CD4-positive, alpha-beta T cell (primary cell): ENCODE measurements around the gene TOB2. TPM values are rescaled to one million over a fixed set of nuclear protein-coding genes. Genes with fewer than 3 reads are reported as not detected.
"Not testable (repeated sequence)": the region's sequence is repeated elsewhere in the genome, so short reads cannot be mapped to it uniquely, and the experiment has no call there.

ENCODE experiments used
- ATAC-seq: fragments of 200-7000 bp; cut with Tn5 transposase; one replicate; pipeline ENCODE4 v1.10.0; 2022; ENCODE audit warnings: mild to moderate bottlenecking; ENCODE audit not compliant: poor library complexity
- CTCF ChIA-PET: fragments of 350-600 bp; sonication (Branson Sonifier 250); formaldehyde crosslinking; loops from one replicate; lab custom pipeline; 2021; ENCODE audit warnings: antibody characterized with exemption, inconsistent platforms; lab: Charles Lee
- POLR2A ChIA-PET: fragments of 350-600 bp; sonication (Branson Sonifier 250); formaldehyde crosslinking; loops from one replicate; lab custom pipeline; 2021; ENCODE audit warnings: antibody characterized with exemption, inconsistent platforms; lab: Charles Lee
- DNase-seq, 14 experiments: peaks; one replicate each; pipeline ENCODE4 v3.0.0-alpha.2; 2013 to 2020; ENCODE audit warnings: mixed read lengths in 2 of 14
- H3K27ac ChIP-seq, 2 donors: one replicate each; pipeline versions ENCODE4 v1.5.1 to v1.7.0; 2013; ENCODE audit warnings: low read length in 2 of 2, low read depth in 1 of 2, mild to moderate bottlenecking in 1 of 2
- H3K27me3 ChIP-seq, 2 experiments: 1 replicate in 1 of 2; 2 replicates in 1 of 2; pipeline versions ENCODE4 v1.6.1 to v1.7.0; 2013; ENCODE audit warnings: low read length in 2 of 2, control low read depth in 1 of 2, mild to moderate bottlenecking in 1 of 2, moderate library complexity in 1 of 2; ENCODE audit not compliant: insufficient read depth in 2 of 2, control insufficient read depth in 1 of 2
- H3K36me3 ChIP-seq: one replicate; pipeline ENCODE4 v1.6.1; 2013; ENCODE audit warnings: low read length, control low read depth; ENCODE audit not compliant: insufficient read depth
- H3K4me1 ChIP-seq: one replicate; pipeline ENCODE4 v1.6.1; 2013; ENCODE audit warnings: low read length, control low read depth; ENCODE audit not compliant: insufficient read depth
- H3K4me3 ChIP-seq: one replicate; pipeline ENCODE4 v1.5.1; 2013; ENCODE audit warnings: mild to moderate bottlenecking, low read length, moderate library complexity
- H3K9me3 ChIP-seq, 2 experiments: 1 replicate in 1 of 2; 2 replicates in 1 of 2; pipeline versions ENCODE4 v1.6.1 to v1.7.0; 2013; ENCODE audit warnings: low read length in 2 of 2, mild to moderate bottlenecking in 2 of 2, control low read depth in 1 of 2, moderate library complexity in 1 of 2; ENCODE audit not compliant: control insufficient read depth in 1 of 2, insufficient read depth in 1 of 2
- H3K27ac Mint-ChIP-seq: one replicate; pipeline ENCODE4 v1.8.0; 2020; ENCODE audit warnings: mixed read lengths
- H3K27me3 Mint-ChIP-seq: one replicate; pipeline ENCODE4 v1.8.0; 2021; ENCODE audit warnings: mixed read lengths
- H3K36me3 Mint-ChIP-seq: one replicate; pipeline ENCODE4 v1.8.0; 2021; ENCODE audit warnings: low read depth, mixed read lengths
- H3K4me1 Mint-ChIP-seq: one replicate; pipeline ENCODE4 v1.8.0; 2021; ENCODE audit warnings: low read depth, mixed read lengths
- H3K4me3 Mint-ChIP-seq: one replicate; pipeline ENCODE4 v1.8.0; 2020; ENCODE audit warnings: mild to moderate bottlenecking, mixed read lengths
- H3K9me3 Mint-ChIP-seq: one replicate; pipeline ENCODE4 v1.8.0; 2020; ENCODE audit warnings: mixed read lengths
- CTCF ChIP-seq: fragments of 200-600 bp; IDR thresholded peaks from one replicate; pipeline ENCODE4 v1.8.0; 2022; ENCODE audit warnings: antibody characterized with exemption, mild to moderate bottlenecking
- intact Hi-C, 2 experiments: fragments of 100-400 bp; cut with DNase I in 1 of 2; cut with micrococcal nuclease in 1 of 2; formaldehyde crosslinking; loops; one replicate each; pipeline versions ENCODE4 v1.15.1 to v1.9.0; 2023 to 2025; cut with DNase I, micrococcal nuclease
- total RNA-seq, 174 experiments: library from RNA in 2 of 174; stranded (reverse) in 2 of 174; gene quantifications; one replicate each; pipeline ENCODE4 v1.2.3 and lab custom pipeline; 2021 to 2026

Gene TOB2
- total RNA-seq, 2 experiments from 2014 or later: 21.0 to 26.7 TPM

- ChIA-PET CTCF (interaction anchor here (1.0 to 2.9 kb wide), 5 partner anchors 20 to 87 kb away, joined by 3 to 17 read pairs (median 7); partner anchors contain the start of genes TEF and TOB2), POLR2A (interaction anchor here (0.6 to 3.3 kb wide), 33 partner anchors 8 to 1181 kb away, joined by 3 to 234 read pairs (median 4); partner anchors contain the start of genes CCDC134, CYB5R3, DESI1 and EP300)
- Histone ChIP-seq H3K4me3 (peak within 1 kb of the TSS; percentile 94), H3K27me3 (no peaks in the 10 kb centered on the region), H3K27ac (peak within 1 kb of the TSS; percentile 94 to 98), H3K36me3 (peaks cover 47% of the 10 kb centered on the region), H3K9me3 (no peaks in the 10 kb centered on the region), H3K4me1 (peaks cover 27% of the 10 kb centered on the region)
- H3K9me3 Mint-ChIP-seq: no peaks in the 10 kb centered on the region
- intact Hi-C loops: loop anchor here (1.0 to 10.0 kb wide), 8 partner anchors 20 to 612 kb away; partner anchors contain the start of genes RANGAP1 (in 2 of the 2), ST13 (in 2 of the 2), XPNPEP3 (in 2 of the 2) and POLR3H (in 1 of the 2)
- H3K4me3 Mint-ChIP-seq: peak within 1 kb of the TSS; percentile 89
- no peaks in the 10 kb centered on the region for H3K27me3 Mint-ChIP-seq
- TF ChIP-seq CTCF: no peak
- H3K4me1 Mint-ChIP-seq: peaks cover 62% of the 10 kb centered on the region
- ATAC-seq (peak; percentile 92), DNase-seq (peak; percentile 95 to 99 (median 98))
- H3K36me3 Mint-ChIP-seq: peaks cover 66% of the 10 kb centered on the region
- H3K27ac Mint-ChIP-seq: peak within 1 kb of the TSS; percentile 97
Measured at GRCh38 chr22:41468381-41469217, 22.0 kb upstream of the TOB2 start, which contains the start of the genes ACO2 and PHF5A. TSS of gene ACO2 (plus strand) at chr22:41469117. CDS start at chr22:41469147, 30 bp downstream. TSS of gene PHF5A (minus strand) at chr22:41468692. CDS start at chr22:41468653, 39 bp downstream.

- no peaks in the 10 kb centered on the region for H3K9me3 Mint-ChIP-seq
- intact Hi-C loops: loop anchor here in 1 of 2 experiments (10.0 kb wide), 1 partner anchor 133 kb away; no protein-coding TSS in a partner anchor
- no peaks in the 10 kb centered on the region for H3K27me3 Mint-ChIP-seq
- ChIA-PET CTCF (no interaction called here), POLR2A (interaction anchor here (0.9 to 1.3 kb wide), 3 partner anchors 17 to 159 kb away, joined by 3 read pairs; partner anchors contain the start of genes DESI1 and XRCC6)
- H3K9me3 ChIP-seq: no peaks in the 10 kb centered on the region
- H3K36me3 ChIP-seq: peaks cover 83% of the 10 kb centered on the region
- peaks cover 75% of the 10 kb centered on the region for H3K36me3 Mint-ChIP-seq
- H3K4me3 ChIP-seq: no peak overlapping the region
- H3K4me1 ChIP-seq: peaks cover 1% of the 10 kb centered on the region
- ATAC-seq (no peak), DNase-seq (no peak)
- TF ChIP-seq CTCF: no peak
- no peak overlapping the region for H3K27ac ChIP-seq
- H3K4me3 Mint-ChIP-seq: no peak overlapping the region
- H3K27ac Mint-ChIP-seq: no peak overlapping the region
- H3K4me1 Mint-ChIP-seq: peaks cover 20% of the 10 kb centered on the region
- H3K27me3 ChIP-seq: no peaks in the 10 kb centered on the region
Measured at GRCh38 chr22:41461901-41462300, 15.3 kb upstream of the TOB2 start.

- Mint-ChIP-seq H3K36me3 (peaks cover 61% of the 10 kb centered on the region), H3K4me1 (peaks cover 19% of the 10 kb centered on the region)
- not testable (repeated sequence) for H3K27me3 Mint-ChIP-seq, DNase-seq, H3K4me3 Mint-ChIP-seq, H3K4me3 ChIP-seq, H3K27ac ChIP-seq, H3K9me3 ChIP-seq, H3K27ac Mint-ChIP-seq, ATAC-seq, H3K9me3 Mint-ChIP-seq, H3K4me1 ChIP-seq, H3K27me3 ChIP-seq
- CTCF ChIA-PET: interaction anchor here (0.6 kb wide), 1 partner anchor 604 kb away, joined by 3 read pairs; the partner anchor contains the start of gene ST13
- intact Hi-C loops: loop anchor here in 1 of 2 experiments (10.0 kb wide), 1 partner anchor 135 kb away; no protein-coding TSS in a partner anchor
- H3K36me3 ChIP-seq: peaks cover 66% of the 10 kb centered on the region
- POLR2A ChIA-PET: interaction anchor here (0.8 kb wide), 1 partner anchor 8 kb away, joined by 3 read pairs; the partner anchor contains the start of gene PHF5A
Measured at GRCh38 chr22:41460071-41460470, 13.5 kb upstream of the TOB2 start.
